ENCODE data around the gene HPCAL1.

HPCAL1 gene

GRCh38 chr2:10312437-10312957 is 9.8 kb downstream of the HPCAL1 start:
- H3K4me3 ChIP-seq (ENCODE audit: low read depth, low read length): no peak overlapping the region
- DNase-seq (ENCODE audit: low read depth): no peak
- TF ChIP-seq CTCF (IDR thresholded peaks at IDR 0.05; ENCODE audit: low read depth, low read length, missing control alignments): no peak

- no peak overlapping the region for H3K4me3 ChIP-seq (ENCODE audit: low read depth, low read length)
- no peak for DNase-seq (ENCODE audit: low read depth)
- TF ChIP-seq CTCF (IDR thresholded peaks at IDR 0.05; ENCODE audit: low read depth, low read length, missing control alignments): no peak
Observed at GRCh38 chr2:10316336-10316735, 13.6 kb downstream of the HPCAL1 start.

GRCh38 chr2:10316860-10317259 is 14.2 kb downstream of the HPCAL1 start:
- DNase-seq (ENCODE audit: low read depth): no peak
- no peak for TF ChIP-seq CTCF (IDR thresholded peaks at IDR 0.05; ENCODE audit: low read depth, low read length, missing control alignments)
- H3K4me3 ChIP-seq (ENCODE audit: low read depth, low read length): no peak overlapping the region

GRCh38 chr2:10317646-10318045 is 14.9 kb downstream of the HPCAL1 start:
- TF ChIP-seq CTCF (IDR thresholded peaks at IDR 0.05; ENCODE audit: low read depth, low read length, missing control alignments): no peak

GRCh38 chr2:10318345-10318744 is 15.6 kb downstream of the HPCAL1 start:
- no peak overlapping the region for H3K4me3 ChIP-seq (ENCODE audit: low read depth, low read length)
- DNase-seq (ENCODE audit: low read depth): no peak
- no peak for TF ChIP-seq CTCF (IDR thresholded peaks at IDR 0.05; ENCODE audit: low read depth, low read length, missing control alignments)

More at GRCh38 chr2:10317646-10318045, 14.9 kb downstream of the HPCAL1 start:
- no peak for DNase-seq (ENCODE audit: low read depth)
- H3K4me3 ChIP-seq (ENCODE audit: low read depth, low read length): no peak overlapping the region

- DNase-seq (ENCODE audit: low read depth): no peak
- no peak overlapping the region for H3K4me3 ChIP-seq (ENCODE audit: low read depth, low read length)
- no peak for TF ChIP-seq CTCF (IDR thresholded peaks at IDR 0.05; ENCODE audit: low read depth, low read length, missing control alignments)
Observed at GRCh38 chr2:10319892-10320574, 17.3 kb downstream of the HPCAL1 start.

GRCh38 chr2:10320575-10320931 is 17.8 kb downstream of the HPCAL1 start:
- no peak overlapping the region for H3K4me3 ChIP-seq (ENCODE audit: low read depth, low read length)
- no peak for DNase-seq (ENCODE audit: low read depth)
- TF ChIP-seq CTCF (IDR thresholded peaks at IDR 0.05; ENCODE audit: low read depth, low read length, missing control alignments): no peak

All from GM12864 (cell line).